HG03378 (cell line): ENCODE results near the gene RNH1.

Source experiments
- ATAC-seq: cut with Tn5 transposase; IDR thresholded peaks from one replicate; pipeline ENCODE4 v1.9.1; 2021; ENCODE audit warnings: mild to moderate bottlenecking, moderate library complexity; ENCODE audit not compliant: unreplicated experiment

The RNH1 gene

DNA sequence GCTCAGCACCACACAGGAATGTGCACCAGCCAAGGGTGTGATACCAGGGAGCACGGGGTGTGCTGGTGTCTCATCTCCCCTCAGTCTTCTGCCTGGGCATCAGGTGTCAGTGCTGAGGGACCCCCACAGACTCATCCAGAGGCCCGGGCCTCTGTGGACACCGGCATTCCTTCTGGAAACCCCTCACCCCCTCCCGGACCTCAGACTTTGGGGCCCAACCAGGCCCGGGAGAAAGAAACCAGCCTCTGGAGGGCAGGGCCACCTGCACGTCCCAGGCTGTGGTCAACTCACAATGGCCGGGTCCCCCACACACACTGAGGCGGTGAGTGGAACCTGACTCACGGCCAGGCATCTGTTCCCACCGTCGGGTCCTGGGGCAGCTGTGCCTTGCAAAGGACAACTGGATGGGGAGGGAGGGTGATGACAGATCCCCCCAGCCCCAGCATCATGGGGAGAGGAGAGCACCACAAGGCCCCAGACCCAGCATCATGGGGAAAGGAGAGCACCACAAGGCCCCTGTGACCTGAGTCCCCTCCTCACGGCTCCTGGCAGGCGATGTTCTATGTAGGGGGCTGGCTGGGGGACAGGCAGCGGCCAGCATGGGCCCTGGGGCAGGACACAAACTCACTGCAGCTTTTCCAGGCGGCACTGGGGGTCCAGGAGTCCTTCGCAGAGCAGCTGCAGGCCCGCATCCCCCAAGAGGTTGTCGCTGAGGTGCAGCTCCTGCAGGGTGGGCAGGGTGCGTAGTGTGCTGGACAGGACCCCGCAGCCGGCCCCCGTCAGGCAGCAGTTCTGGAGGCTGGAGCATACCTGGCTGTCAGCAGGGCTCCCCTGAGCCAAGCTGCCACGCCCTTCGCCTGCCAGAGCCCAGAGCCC is 7.6 kb downstream of the RNH1 start:
- ATAC-seq, result no peak

DNA sequence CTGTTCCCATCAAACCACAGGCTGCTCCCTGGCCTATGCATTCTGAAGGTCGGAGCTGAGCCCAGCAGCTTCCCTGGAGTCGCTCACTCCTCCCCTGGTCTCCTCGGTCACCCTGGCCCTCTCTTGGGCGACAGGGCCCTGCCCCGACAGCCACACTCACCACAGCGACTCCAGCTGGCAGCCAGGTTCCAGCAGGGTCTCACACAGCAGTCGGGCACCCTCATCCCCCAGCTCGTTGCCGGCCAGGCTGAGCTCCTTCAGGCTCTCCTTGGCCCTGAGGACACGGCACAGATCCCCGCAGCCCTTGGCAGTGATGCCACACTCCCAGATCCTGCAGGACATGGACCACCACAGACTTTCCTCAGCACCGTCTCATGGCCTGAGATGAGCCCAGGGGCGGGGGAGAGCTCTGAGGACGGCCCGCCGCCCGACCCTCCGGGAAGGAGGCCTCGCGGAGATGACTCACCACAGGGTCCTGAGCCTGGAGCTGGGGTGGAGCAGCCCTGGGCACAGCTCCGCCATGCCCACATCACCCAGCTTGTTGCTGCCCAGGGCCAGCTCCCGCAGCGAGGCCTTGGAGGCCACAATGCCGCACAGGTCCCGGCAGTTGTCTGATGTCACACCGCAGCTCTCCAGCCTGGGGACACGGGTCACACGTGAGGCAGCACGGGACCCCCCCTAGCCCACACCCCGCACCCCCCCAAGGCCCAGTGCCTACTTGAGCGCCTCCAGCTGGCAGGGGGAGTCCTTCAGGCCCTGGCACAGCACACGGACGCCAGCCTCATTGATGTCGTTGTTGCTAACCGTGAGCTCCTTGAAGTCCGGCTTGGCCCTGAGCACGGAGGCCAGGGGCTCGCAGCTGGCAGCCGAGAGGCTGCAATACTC is 8.5 kb downstream of the RNH1 start:
- no peak for ATAC-seq

DNA sequence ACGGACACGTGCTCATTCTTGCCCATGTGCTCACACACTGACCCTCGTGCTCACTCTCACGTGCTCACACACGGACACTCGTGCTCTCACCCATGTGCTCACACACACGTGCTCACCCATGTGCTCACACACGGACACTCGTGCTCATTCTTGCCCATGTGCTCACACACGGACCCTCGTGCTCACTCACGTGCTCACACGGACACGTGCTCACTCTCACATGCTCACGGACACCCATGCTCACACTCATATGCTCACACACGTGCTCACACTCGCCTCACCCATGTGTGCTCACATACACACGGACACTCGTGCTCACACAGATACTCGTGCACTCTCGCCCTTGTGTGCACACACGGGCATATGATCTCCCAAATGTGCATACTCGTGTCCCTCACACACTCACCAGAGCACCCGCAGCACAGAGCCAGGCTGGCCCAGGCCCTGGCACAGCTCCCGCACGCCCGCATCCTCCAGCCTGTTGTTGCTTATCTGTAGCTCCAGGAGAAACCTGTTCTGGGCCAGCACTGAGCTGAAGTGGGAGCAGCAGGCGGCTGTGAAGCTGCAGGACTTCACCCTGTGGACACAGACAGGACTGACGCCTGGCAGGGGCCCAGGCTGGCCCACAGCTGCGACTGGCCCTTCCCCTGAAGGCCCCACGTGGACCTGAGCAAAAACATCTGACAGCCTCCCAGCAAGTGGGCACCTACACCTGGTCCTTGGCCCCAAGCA is 9.3 kb downstream of the RNH1 start:
- no peak for ATAC-seq

DNA sequence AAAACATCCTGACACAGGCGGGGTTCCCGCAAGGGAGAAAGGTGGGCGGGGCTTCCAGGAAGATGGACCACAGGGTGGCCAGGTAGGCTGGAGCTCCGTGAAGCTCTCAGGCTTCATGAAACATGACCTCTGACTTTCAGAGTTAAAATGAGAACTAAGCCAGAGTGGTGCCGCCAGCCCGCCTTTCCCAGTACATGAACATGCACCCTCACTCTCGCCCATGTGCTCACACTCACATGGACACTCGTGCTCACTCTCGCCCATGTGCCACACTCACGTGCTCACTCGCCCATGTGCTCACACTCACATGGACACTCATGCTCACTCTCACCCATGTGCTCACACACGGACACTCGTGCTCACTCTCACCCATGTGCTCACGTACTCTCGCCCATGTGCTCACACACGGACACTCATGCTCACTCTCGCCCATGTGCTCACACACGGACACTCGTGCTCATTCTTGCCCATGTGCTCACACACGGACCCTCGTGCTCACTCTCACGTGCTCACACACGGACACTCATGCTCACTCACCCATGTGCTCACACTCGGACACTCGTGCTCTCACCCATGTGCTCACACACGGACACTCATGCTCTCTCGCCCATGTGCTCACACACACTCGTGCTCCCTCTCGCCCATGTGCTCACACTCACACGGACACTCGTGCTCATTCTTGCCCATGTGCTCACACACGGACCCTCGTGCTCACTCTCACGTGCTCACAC is 10.0 kb downstream of the RNH1 start:
- no peak for ATAC-seq

DNA sequence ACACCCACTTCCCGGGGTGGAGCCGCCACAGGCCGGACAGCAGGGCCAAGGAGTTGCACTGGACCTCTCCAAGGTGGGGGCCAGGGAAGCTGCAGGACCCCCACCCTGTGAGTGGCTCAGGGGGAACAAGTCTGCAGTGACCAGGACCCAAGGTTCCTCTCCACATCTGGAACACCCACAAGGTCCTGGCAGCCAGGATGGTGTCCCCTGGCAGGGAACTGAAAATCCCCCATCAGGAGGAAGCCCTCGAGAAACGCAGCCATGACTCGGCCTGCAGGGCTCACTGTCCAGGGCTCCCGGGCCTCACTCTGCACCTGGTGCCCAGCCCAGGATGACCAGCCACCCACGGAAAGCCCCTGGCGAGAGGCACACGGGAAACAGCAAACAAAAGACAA is 11.5 kb downstream of the RNH1 start:
- ATAC-seq, result no peak

DNA sequence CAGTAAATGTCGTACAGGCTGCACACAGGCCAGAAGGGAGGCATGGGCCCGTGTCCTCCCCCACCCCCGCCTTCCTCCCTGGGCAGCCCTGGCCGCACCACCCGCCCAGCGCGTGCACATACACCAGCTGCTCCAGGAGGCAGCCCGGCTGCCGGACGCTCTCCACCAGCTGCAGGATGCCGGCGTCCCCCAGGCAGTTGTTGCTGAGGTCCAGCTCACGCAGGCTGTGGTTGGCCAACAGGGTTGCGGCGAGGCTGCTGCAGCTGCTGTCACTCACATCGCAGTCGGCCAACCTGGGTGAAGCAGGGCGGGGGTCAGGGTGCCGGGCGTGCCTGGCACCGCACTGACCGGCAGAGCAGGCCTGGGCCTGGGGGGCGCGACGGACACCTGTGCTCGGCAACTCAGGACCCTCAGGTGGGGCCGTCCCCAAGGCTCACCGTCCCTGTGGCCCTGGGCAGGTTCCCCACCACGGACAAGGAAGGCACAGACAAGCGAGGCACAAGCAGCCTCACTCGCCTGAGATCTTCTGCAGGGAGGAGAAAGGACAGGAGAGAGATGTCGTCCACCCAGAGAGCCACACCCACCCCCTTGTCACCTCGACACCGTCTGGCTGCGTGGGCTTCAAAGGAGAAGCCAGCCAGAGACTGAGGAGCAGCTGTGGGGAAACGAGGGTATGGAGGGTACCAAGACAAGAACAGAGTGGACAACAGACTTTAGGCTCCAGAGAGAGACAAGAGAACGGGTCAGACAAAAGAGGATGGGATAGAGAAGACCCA is 12.1 kb downstream of the RNH1 start:
- ATAC-seq, result no peak

DNA sequence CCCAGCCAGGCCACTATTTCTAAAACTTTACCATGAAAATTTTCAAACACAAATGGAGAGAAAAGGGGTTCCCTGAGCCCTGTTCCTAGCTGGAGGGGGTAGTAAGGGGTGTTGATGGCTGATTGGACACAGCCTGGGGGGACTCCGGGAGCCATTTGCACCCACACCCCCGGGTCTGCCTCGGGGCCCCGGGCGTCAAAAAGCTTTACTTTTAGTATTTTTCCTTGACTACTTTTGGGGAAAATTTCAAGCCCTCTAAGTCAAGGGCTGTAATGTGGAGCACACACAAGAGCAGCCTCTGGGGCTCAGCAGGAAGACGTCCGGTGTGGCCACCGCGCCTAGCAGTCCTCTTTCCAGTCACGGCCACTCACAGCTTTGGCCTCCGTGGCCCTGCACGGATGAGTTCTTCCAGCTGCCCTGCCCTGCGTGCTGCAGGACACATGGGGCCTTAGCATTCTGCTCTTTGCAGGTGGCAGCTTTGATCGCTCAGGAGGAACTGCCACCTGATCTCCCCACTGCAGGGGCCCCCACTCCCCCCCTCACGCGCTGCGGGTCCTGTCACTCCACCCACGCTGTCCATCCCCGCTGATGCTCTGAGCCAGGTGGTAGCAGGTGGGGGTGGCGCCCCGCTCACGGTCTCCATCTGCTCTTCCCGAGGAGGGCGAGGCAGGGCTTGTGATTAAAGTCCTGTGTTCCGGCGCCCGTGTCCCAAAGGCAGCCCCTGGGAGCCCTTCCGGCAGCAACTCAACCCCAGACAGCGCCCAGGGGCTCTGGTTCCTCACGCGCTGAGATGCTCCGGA is 14.4 kb downstream of the RNH1 start:
- ATAC-seq, result no peak

DNA sequence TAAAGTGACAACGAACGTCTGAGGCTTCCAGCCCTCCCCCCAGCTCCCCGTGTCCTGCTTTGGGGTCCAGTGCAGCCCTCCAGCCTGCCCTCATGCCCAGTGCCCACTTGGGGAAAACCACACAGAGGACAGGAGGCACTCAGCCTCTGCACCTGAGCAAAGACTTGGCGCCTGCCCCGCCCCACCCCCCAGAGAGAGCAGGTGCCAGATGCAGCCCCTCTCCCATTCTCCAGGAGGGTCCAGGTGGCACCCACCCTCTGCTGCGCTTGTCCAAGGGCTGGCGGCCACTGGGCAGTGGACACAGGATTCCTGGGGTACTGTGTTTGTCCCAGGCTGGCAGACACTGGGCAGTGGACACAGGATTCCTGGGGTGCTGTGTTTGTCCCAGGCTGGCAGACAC is 15.7 kb downstream of the RNH1 start:
- no peak for ATAC-seq

DNA sequence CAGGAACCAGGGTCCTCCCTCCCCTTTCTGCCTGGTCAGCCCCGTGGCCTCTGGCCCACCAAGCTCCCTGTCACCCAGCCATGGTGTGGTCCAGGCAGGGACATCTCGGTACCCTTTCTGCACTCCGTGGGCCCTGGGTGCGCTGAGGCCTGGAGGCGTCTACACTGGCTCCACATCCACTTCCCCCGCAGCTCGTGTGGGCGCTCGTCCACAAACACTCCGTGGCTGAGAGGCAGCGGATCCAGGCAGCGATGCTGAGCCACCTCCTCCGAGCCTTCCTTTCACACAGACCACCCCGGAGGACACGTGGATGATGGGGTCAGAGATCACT is 16.1 kb downstream of the RNH1 start:
- ATAC-seq, result no peak

DNA sequence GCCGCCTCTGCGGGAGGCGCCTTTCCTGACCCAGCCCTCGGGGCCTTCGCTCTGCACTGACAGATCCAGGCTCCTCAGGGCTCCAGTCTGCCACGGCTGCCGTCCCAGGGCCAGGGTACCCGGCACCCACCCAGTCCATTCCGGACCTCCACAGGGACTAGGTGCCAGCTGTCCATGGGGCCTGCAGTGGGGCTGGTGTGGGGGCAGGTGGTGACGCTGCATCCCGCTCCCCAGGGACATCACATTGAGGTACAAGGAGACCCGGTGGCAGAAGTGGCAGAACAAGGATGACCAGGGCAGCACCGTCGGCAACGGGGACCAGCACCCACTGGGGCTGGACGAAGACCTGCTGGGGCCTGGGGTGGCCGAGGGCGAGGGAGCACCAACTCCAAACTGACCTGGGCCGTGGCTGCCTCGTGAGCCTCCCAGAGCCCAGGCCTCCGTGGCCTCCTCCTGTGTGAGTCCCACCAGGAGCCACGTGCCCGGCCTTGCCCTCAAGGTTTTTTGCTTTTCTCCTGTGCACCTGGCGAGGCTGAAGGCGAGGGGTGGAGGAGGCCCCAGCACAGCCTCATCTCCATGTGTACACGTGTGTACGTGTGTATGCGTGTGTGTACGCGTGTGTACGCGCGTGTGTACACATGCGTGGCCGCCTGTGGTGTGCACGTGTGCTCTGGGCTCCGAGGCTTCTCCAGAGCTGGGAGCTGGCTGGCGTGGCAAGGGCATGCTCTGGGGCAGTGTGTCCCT is 16.7 kb downstream of the RNH1 start:
- ATAC-seq, result no peak

DNA sequence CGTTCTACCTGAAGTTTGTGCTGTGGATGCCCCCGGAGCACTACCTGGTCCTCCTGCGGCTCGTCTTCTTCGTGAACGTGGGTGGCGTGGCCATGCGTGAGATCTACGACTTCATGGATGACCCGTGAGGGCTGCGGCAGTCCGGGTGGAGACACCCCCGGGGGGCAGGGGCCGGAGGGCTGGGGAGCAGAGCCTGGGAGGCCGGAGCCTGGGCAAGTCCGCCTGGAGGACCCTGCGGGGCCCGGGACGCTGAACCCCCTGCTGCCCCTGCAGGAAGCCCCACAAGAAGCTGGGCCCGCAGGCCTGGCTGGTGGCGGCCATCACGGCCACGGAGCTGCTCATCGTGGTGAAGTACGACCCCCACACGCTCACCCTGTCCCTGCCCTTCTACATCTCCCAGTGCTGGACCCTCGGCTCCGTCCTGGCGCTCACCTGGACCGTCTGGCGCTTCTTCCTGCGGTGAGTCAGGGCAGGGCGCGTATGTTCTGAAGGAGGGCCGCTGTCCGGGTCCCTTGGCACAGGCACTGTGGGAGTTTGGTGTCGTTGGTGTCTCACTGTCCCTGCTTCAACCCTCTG is 17.3 kb downstream of the RNH1 start:
- no peak for ATAC-seq

DNA sequence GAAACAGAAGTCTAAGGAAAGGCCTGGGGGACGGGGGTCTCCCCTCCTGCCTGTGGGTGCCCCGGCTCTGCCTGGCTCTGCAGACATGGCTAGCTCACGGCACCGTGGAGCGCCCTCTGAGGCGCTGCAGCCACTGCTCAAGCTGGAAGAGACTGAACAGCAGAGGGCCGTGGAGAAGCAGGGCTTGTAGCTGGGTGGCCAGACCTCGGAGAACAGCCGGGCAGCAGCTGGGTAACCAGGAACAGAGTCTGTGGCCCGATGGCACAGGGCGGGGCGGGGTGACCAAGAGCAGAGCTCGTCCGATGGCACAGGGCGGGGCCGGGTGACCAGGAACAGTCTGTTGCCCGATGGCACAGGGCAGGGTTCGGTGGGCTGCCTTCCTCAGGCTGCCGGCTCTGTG is 18.1 kb downstream of the RNH1 start:
- no peak for ATAC-seq

DNA sequence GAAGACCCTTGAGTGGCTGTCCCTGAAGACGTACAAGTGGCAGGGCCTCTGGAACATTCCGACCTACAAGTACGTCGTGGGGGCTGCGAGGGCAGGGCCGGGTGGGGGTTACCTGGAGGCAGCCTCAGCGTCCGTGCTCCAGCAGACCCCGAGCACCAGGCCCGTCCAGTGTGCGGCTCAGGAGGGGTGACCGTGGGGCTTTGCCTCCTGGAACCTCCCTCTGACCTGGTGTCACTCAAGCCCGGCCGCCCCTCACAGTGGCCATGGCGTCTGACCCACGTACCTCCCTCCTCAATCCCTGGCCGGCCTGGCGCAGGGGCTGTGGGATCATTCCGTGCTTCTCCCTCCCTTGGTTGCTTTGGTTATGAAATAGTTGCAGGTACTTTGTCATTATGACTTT is 18.5 kb downstream of the RNH1 start:
- ATAC-seq, result no peak

DNA sequence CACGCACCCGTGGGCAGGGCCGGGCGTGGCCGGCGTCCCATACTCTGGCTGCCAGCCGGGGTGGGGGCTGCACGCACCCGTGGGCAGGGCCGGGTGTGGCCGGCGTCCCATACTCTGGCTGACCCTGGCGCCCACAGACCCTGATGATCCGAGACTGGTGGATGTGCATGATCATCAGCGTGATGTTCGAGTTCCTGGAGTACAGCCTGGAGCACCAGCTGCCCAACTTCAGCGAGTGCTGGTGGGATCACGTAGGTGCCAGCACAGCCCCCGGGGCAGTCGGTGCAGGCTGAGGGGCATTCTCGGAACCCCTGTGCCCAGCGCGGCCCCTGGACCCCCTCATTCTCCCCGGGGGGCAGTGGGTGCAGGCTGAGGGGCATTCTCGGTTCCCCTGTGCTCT is 19.0 kb downstream of the RNH1 start:
- no peak for ATAC-seq

DNA sequence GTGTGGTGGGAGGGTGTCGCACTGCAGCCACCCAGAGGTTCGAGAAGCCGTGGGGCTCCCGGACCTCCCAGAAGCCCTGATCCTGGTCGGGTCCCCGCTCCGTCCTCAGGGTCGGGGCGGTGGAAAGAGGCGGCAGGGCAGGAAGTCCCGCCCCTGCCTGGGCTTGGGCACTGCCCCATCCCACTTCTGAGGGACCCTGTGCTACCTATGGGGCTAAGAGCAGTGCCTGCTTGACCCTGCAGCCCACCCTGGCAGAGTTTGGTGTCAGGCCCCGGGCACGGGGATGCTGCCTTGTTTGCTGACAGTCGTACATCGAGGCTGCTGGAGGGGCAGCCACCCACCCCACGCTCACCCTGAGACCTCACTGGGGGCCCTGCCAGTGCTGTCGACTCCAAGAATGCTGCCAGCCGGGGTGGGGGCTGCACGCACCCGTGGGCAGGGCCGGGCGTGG is 19.4 kb downstream of the RNH1 start:
- no peak for ATAC-seq

DNA sequence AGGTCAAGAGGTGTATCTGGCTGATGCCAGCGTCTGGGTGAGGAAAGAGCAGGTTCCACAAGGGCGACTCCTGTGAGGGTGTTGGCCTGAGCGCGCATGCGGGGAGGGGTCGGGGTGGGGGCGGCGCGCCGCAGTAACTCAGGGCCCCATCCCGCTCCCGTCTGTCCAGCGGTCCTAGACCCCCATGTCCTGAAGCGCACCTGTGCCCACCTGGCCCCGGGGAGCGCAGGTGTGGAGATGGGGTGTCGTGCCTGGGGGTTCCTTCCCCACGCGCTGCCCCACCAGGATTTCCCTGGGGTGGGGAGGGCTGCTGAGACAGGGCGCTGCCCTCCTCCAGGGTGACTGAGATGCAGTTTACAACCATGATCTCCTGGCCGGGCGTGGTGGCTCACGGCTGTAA is 20.9 kb downstream of the RNH1 start:
- ATAC-seq, result no peak

DNA sequence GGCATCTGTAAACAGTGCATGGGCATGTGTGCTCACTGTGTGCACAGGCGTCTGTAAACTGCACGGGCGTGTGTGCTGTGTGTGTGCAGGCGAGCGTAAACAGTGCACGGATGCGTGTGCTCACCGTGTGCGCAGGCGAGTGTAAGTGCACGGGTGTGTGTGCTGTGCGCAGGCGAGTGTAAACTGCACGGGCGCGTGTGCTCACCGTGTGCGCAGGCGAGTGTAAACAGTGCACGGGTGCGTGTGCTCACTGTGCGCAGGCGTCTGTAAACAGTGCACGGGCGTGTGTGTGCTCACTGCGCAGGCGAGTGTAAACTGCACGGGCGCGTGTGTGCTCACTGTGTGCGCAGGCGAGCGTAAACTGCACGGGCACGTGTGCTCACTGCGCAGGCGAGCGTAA is 22.4 kb downstream of the RNH1 start:
- ATAC-seq, result no peak

DNA sequence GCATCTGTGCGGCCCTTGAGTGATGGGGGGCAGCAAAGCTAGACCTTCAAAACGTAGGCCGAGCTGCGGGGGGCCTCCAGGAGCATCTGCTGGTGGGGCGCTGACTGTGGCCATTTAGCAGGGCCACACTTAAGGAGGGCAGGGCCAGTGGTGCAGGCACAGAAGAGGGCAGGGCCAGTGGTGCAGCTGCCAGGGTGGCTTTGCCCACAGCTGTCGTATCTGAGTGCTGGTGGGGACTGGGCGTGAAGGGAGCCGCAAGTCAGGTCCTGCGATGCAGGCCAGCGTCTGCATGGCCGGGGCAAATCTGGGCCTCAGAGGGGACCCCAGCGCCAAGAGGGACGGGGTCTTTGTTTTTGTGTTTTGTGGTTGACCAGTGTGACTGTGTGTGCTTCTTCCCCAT is 27.7 kb downstream of the RNH1 start:
- no peak for ATAC-seq
